GM12892 (cell line): ENCODE measurements around the gene C4A.

Experiments used
- POLR2A ChIP-seq: IDR thresholded peaks from 2 replicates; pipeline ENCODE4 v1.6.1; 2011; ENCODE audit warnings: low read depth, low read length, control low read depth
- POLR2AphosphoS5 ChIP-seq: IDR thresholded peaks from 2 replicates; pipeline ENCODE4 v1.6.1; 2011; ENCODE audit warnings: low read depth, low read length, control low read depth
- TAF1 ChIP-seq: IDR thresholded peaks from 2 replicates; pipeline ENCODE4 v1.6.1; 2011; ENCODE audit warnings: low read depth, mild to moderate bottlenecking, control low read depth, low read length, borderline replicate concordance

DNA sequence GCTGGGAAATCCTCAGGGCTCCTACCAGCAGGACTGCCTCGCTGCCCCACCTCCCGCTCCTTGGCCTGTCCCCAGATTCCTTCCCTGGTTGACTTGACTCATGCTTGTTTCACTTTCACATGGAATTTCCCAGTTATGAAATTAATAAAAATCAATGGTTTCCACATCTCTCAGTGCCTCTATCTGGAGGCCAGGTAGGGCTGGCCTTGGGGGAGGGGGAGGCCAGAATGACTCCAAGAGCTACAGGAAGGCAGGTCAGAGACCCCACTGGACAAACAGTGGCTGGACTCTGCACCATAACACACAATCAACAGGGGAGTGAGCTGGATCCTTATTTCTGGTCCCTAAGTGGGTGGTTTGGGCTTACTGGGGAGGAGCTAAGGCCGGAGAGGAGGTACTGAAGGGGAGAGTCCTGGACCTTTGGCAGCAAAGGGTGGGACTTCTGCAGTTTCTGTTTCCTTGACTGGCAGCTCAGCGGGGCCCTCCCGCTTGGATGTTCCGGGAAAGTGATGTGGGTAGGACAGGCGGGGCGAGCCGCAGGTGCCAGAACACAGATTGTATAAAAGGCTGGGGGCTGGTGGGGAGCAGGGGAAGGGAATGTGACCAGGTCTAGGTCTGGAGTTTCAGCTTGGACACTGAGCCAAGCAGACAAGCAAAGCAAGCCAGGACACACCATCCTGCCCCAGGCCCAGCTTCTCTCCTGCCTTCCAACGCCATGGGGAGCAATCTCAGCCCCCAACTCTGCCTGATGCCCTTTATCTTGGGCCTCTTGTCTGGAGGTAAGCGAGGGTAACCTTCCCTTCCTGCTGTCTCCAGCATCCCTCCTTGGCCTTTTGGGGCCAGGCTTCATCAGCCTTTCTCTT, 36.1 kb upstream of the C4A start, which contains the start of gene CFB:
- no peak for TF ChIP-seq POLR2AphosphoS5
- TF ChIP-seq POLR2A = no peak
- TF ChIP-seq TAF1 = no peak
